GM12878 (cell line): ENCODE measurements around the gene UBQLN1. TPM values are rescaled to one million over a fixed set of nuclear protein-coding genes. Genes with fewer than 3 reads are reported as not detected.
A peak's percentile ranks its signal among the peaks of the same experiment; 100 is the strongest.

Experiments used
- ASH2L ChIP-seq: fragments of 300-600, 200-600 bp; sonication (generic); IDR thresholded peaks from 2 replicates; pipeline ENCODE4 v1.6.1; 2017; ENCODE audit warnings: low read depth, mild to moderate bottlenecking, borderline replicate concordance
- ATF2 ChIP-seq: IDR thresholded peaks from 2 replicates; pipeline ENCODE4 v1.6.1; 2012; ENCODE audit warnings: low read length, inconsistent platforms
- BCL11A ChIP-seq: IDR thresholded peaks from 2 replicates; pipeline ENCODE4 v1.6.1; 2011; ENCODE audit warnings: low read depth, low read length
- CEBPB ChIP-seq, 2 experiments: fragments of 150-350 bp in 1 of 2; IDR thresholded peaks; 2 replicates each; pipeline ENCODE4 v1.6.1; 2012 to 2014; ENCODE audit warnings: low read depth in 2 of 2, low read length in 2 of 2, borderline replicate concordance in 1 of 2, inconsistent platforms in 1 of 2
- CHD4 ChIP-seq: fragments of 200-600 bp; sonication (generic); IDR thresholded peaks from 2 replicates; pipeline ENCODE4 v1.6.1; 2016; ENCODE audit warnings: mild to moderate bottlenecking
- CREM ChIP-seq: IDR thresholded peaks from 2 replicates; pipeline ENCODE4 v1.6.1; 2014; ENCODE audit warnings: antibody characterized with exemption, low read depth
- E4F1 ChIP-seq: fragments of 450-650 bp; IDR thresholded peaks from 2 replicates; pipeline ENCODE4 v1.6.1; 2018; ENCODE audit warnings: borderline replicate concordance, mild to moderate bottlenecking; ENCODE audit not compliant: partially characterized antibody
- HCFC1 ChIP-seq: fragments of 150-350 bp; IDR thresholded peaks from 2 replicates; pipeline ENCODE4 v1.6.1; 2014; ENCODE audit warnings: low read length
- HDAC2 ChIP-seq: fragments of 200-600 bp; sonication (generic); IDR thresholded peaks from 2 replicates; pipeline ENCODE4 v1.6.1; 2017
- IKZF1 ChIP-seq: fragments of 450-650 bp; conservative IDR thresholded peaks from 2 replicates; pipeline ENCODE4 v1.6.1; 2017; ENCODE audit warnings: antibody characterized with exemption, mild to moderate bottlenecking
- IKZF2 ChIP-seq, 2 experiments: fragments of 450-650 bp; IDR thresholded peaks; 2 replicates each; pipeline ENCODE4 v1.6.1; 2017; ENCODE audit warnings: mild to moderate bottlenecking in 2 of 2, moderate library complexity in 2 of 2
- LARP7 ChIP-seq: fragments of 450-650 bp; IDR thresholded peaks from 2 replicates; pipeline ENCODE4 v1.6.1; 2017; ENCODE audit warnings: mild to moderate bottlenecking
- MTA2 ChIP-seq: fragments of 450-650 bp; IDR thresholded peaks from 2 replicates; pipeline ENCODE4 v1.6.1; 2016; ENCODE audit warnings: low read depth, mild to moderate bottlenecking, moderate library complexity
- MYC ChIP-seq: IDR thresholded peaks from 2 replicates; pipeline ENCODE4 v1.6.1; 2011; ENCODE audit warnings: mild to moderate bottlenecking, low read length, moderate library complexity, inconsistent platforms; ENCODE audit not compliant: insufficient read depth, insufficient replicate concordance, insufficient read length, severe bottlenecking
- NFIC ChIP-seq: IDR thresholded peaks from 2 replicates; pipeline ENCODE4 v1.6.1; 2012; ENCODE audit warnings: low read depth, mild to moderate bottlenecking, inconsistent platforms, low read length, moderate library complexity
- NR2C2 ChIP-seq: IDR thresholded peaks from 2 replicates; pipeline ENCODE4 v1.6.1; 2011; ENCODE audit warnings: borderline replicate concordance, low read depth; ENCODE audit not compliant: control insufficient read depth, insufficient read length
- POU2F2 ChIP-seq: IDR thresholded peaks from 3 replicates; pipeline ENCODE4 v1.6.1; 2011; ENCODE audit warnings: low read depth, mild to moderate bottlenecking, low read length, borderline replicate concordance
- RELB ChIP-seq: fragments of 450-650 bp; IDR thresholded peaks from 2 replicates; pipeline ENCODE4 v1.6.1; 2017; ENCODE audit warnings: low read depth, mild to moderate bottlenecking, moderate library complexity
- SREBF2 ChIP-seq: IDR thresholded peaks from 2 replicates; pipeline ENCODE4 v1.6.1; 2012; ENCODE audit warnings: mild to moderate bottlenecking, low read length
- TBL1XR1 ChIP-seq: IDR thresholded peaks from 2 replicates; pipeline ENCODE4 v1.6.1; 2012; ENCODE audit warnings: low read depth, low read length, improper control_type of control experiment
- TCF3 ChIP-seq: IDR thresholded peaks from 2 replicates; pipeline ENCODE4 v1.6.1; 2012; ENCODE audit warnings: low read depth, mild to moderate bottlenecking, low read length, borderline replicate concordance; ENCODE audit not compliant: insufficient read depth
- YY1 ChIP-seq: IDR thresholded peaks from 2 replicates; pipeline ENCODE4 v1.6.1; 2011; ENCODE audit warnings: low read depth, mild to moderate bottlenecking, low read length
- ZBTB33 ChIP-seq: fragments of 450-650 bp; IDR thresholded peaks from 2 replicates; pipeline ENCODE4 v1.6.1; 2017; ENCODE audit warnings: mild to moderate bottlenecking
- ZNF622 ChIP-seq: fragments of 450-650 bp; IDR thresholded peaks from 2 replicates; pipeline ENCODE4 v1.6.1; 2017; ENCODE audit warnings: mild to moderate bottlenecking, inconsistent platforms
- ZSCAN29 ChIP-seq: fragments of 450-650 bp; IDR thresholded peaks from 2 replicates; pipeline ENCODE4 v1.6.1; 2017; ENCODE audit warnings: mild to moderate bottlenecking, moderate library complexity
- polyA plus RNA-seq, 11 experiments: library from polyadenylated mRNA; depleted of rRNA in 4 of 11; unstranded in 6 of 11; stranded (reverse) in 5 of 11; fragments of >200 nt; fragmentation: Nextera tagmentation in 4 of 11; fragmentation: Illumina TruSeq in 1 of 11; extraction: Ambion mirVana in 4 of 11; extraction: Trizol in 1 of 11; gene quantifications; 1 replicate in 1 of 11; 2 replicates in 10 of 11; pipeline versions ENCODE4 v1.2.1 to v1.2.3, GENCODE V29; 2011 to 2016; ENCODE audit warnings: inconsistent platforms in 2 of 11, missing spikeins in 2 of 11, low read depth in 1 of 11
- total RNA-seq, 4 experiments: library from RNA; depleted of rRNA in 3 of 4; stranded (reverse); fragments of >200 nt in 3 of 4; fragmentation: Illumina TruSeq in 1 of 4; extraction: Trizol in 1 of 4; gene quantifications; 2 replicates each; pipeline versions ENCODE4 v1.2.1 to v1.2.3, GENCODE V29; 2013 to 2021

UBQLN1 gene
- total and polyA plus RNA-seq, 10 of the 15 experiments (the other 5 are each of a cell fraction or from before 2014, with no cell fraction given): 12.4 to 118 (median 66.1) TPM

GRCh38 chr9:83656032-83656680 lies 51.6 kb downstream of the UBQLN1 start (continued):
- TF ChIP-seq E4F1: no peak
- no peak for TF ChIP-seq YY1
- TF ChIP-seq CREM: peak; percentile 11; the same call in 1 of the 2 replicates
- TF ChIP-seq ZNF622: no peak
- TF ChIP-seq TBL1XR1: no peak
- peak; percentile 42 for TF ChIP-seq IKZF1
- no peak for TF ChIP-seq ASH2L
- TF ChIP-seq RELB: peak; percentile 71; the same call in 1 of the 2 replicates
- no peak for TF ChIP-seq NR2C2
- TF ChIP-seq CEBPB (IDR thresholded peaks at IDR 0.05; ENCODE audit: borderline replicate concordance in 1 of 2, low read depth in 2 of 2, low read length in 2 of 2): no peak
- peak; percentile 59; the same call in 1 of the 2 replicates for TF ChIP-seq MTA2
- TF ChIP-seq SREBF2: no peak
- no peak for TF ChIP-seq HCFC1
- peak; percentile 68; the same call in 1 of the 2 replicates for TF ChIP-seq NFIC
- TF ChIP-seq IKZF2 (IDR thresholded peaks at IDR 0.05): peak; percentile 64 to 73
- TF ChIP-seq POU2F2: no peak
- no peak for TF ChIP-seq TCF3
- peak; percentile 38; the same call in 1 of the 2 replicates for TF ChIP-seq ATF2
- TF ChIP-seq BCL11A: peak; percentile 37; the same call in 1 of the 2 replicates
- TF ChIP-seq ZBTB33: no peak
- TF ChIP-seq HDAC2: no peak
- no peak for TF ChIP-seq LARP7
- TF ChIP-seq ZSCAN29: no peak
- TF ChIP-seq MYC: no peak
- TF ChIP-seq CHD4: no peak
